NCI-H1092 (cell line): ENCODE results near the gene UBE2E1.
A peak's percentile ranks its signal among the peaks of the same experiment; 100 is the strongest.
"Not testable (repeated sequence)": the region's sequence is repeated elsewhere in the genome, so short reads cannot be mapped to it uniquely, and the experiment has no call there.

ENCODE experiments used
- DNase-seq: peaks from one replicate; lab custom pipeline; 2025; lab: John Stamatoyannopoulos, UW

Gene UBE2E1

GRCh38 chr3:23822559-23822958 is 16.8 kb downstream of the UBE2E1 start:
- no peak for DNase-seq

GRCh38 chr3:23823620-23824019 is 17.9 kb downstream of the UBE2E1 start:
- no peak for DNase-seq

- no peak for DNase-seq
Measured at GRCh38 chr3:23824699-23825444, 19.1 kb downstream of the UBE2E1 start.

GRCh38 chr3:23825802-23826201 is 20.0 kb downstream of the UBE2E1 start:
- no peak for DNase-seq

GRCh38 chr3:23826382-23827064 is 20.8 kb downstream of the UBE2E1 start:
- no peak for DNase-seq

- DNase-seq: no peak
Measured at GRCh38 chr3:23829242-23829934, 23.6 kb downstream of the UBE2E1 start.

- DNase-seq: no peak
Measured at GRCh38 chr3:23830869-23831484, 25.2 kb downstream of the UBE2E1 start.

GRCh38 chr3:23831517-23832394 is 26.0 kb downstream of the UBE2E1 start:
- no peak for DNase-seq

GRCh38 chr3:23832523-23832922 is 26.8 kb downstream of the UBE2E1 start:
- DNase-seq: no peak

GRCh38 chr3:23834082-23834870 is 28.5 kb downstream of the UBE2E1 start:
- DNase-seq: no peak

GRCh38 chr3:23835087-23835486 is 29.3 kb downstream of the UBE2E1 start:
- no peak for DNase-seq

GRCh38 chr3:23835802-23836201 is 30.0 kb downstream of the UBE2E1 start:
- DNase-seq: no peak

- no peak for DNase-seq
Measured at GRCh38 chr3:23836536-23837230, 30.9 kb downstream of the UBE2E1 start.

GRCh38 chr3:23837286-23837685 is 31.5 kb downstream of the UBE2E1 start:
- no peak for DNase-seq

GRCh38 chr3:23837691-23838090 is 31.9 kb downstream of the UBE2E1 start:
- DNase-seq: no peak

- DNase-seq: peak; percentile 2
Measured at GRCh38 chr3:23840521-23840920, 34.8 kb downstream of the UBE2E1 start.

GRCh38 chr3:23843869-23844268 is 38.1 kb downstream of the UBE2E1 start:
- no peak for DNase-seq

- DNase-seq: no peak
Measured at GRCh38 chr3:23845326-23846216, 39.8 kb downstream of the UBE2E1 start.

- not testable (repeated sequence) for DNase-seq
Measured at GRCh38 chr3:23849462-23849861, 43.7 kb downstream of the UBE2E1 start.
